HG03469 (cell line): Measurements from ENCODE around the gene ATP8B1.
A peak's percentile ranks its signal among the peaks of the same experiment; 100 is the strongest.

Experiments used
- ATAC-seq: cut with Tn5 transposase; IDR thresholded peaks from one replicate; pipeline ENCODE4 v1.9.1; 2021; ENCODE audit warnings: mild to moderate bottlenecking, moderate library complexity, moderate number of reproducible peaks; ENCODE audit not compliant: unreplicated experiment

Gene ATP8B1

DNA sequence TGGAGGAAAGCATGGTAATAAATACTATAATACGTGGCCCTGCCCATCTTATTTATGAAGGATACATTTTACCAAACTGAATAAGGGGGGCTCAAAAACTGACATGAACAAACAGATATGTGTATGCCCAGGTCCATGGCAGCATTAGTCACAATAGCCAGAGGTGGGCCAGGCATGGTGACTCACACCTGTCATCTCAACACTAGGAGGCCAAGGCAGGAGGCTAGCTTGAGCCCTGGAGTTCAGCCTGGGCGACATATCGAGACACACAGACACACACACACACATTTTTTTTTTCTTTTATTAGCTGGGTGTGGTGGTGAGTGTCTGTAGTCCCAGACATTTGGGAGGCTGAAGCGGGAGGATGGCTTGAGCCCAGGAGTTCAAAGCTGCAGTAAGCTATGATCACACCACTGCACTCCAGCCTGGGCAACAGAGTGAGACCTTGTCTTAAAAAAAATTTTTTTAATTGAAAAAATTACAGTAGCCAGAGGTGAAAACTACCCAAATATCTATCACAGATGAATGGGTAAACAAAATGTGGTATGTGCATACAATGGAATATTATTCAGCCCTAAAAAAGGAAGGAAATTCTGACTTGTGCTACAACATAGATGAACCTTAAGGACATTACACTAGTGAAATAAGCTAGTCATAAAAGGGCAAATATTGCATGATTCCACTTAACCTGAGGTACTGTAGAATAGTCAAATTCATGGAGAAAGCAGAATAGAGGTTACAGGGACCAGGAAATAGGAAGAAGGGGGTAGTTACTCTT is 8.0 kb downstream of the ATP8B1 start:
- ATAC-seq, result no peak

GRCh38 chr18:57793302-57793986 is 9.7 kb downstream of the ATP8B1 start:
- ATAC-seq, result no peak

GRCh38 chr18:57792631-57793301 is 10.3 kb downstream of the ATP8B1 start:
- ATAC-seq, result no peak

DNA sequence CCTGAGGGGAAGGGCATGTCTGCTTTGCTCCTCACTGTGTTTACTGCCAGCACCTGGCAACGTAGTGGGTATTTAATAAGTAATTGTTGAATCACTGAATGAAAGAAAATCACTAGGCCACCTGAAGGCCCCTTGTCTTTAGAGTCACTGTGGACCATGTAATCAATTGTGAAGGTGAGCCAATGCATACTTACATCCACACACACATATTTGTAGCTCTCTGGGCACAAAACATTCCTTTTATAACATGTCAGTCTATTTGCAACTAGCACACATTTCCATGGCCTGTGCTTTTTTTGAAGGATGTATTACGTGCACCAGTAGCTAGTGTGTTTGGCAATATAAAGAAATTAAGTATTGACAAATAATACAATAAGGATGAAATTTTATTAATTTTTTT is 11.2 kb downstream of the ATP8B1 start:
- no peak for ATAC-seq

GRCh38 chr18:57791192-57791591 is 11.9 kb downstream of the ATP8B1 start:
- no peak for ATAC-seq

DNA sequence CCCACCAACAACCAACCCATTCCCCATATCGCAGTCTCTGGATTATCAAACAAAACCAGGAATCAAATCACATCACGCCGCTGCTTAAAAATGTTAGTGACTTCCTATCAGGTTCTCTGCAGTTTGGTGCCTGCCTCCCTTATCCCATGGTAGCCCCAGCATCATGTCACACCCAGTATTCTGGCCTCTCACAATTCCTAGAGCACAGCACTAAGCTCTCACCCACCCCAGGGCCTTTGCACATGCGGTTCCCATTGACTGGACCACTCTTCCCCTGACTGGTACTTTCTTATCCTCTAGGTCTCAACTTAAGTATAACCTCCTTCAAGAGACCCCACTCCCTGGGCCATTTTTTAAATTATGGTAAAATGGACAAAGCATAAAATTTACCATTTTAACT is 12.8 kb downstream of the ATP8B1 start:
- no peak for ATAC-seq

DNA sequence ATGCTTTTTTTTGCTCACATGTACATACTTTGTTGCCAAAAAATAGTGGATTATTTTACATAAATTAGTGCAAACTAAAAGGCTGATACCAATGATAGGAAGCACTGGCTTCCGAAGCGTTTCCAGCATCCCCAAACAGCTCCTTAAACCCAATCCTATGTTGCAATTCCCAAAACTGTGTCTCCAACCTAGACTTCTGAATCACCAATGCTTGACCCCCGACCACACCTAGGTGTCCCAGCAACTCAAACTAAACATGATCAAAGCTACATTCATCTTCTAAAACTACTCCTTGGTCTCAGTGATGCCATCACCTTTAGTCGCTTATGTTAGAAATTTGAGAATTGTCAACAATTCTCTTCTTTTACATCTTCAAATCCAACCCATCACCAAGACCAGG is 13.4 kb downstream of the ATP8B1 start:
- ATAC-seq, result no peak

DNA sequence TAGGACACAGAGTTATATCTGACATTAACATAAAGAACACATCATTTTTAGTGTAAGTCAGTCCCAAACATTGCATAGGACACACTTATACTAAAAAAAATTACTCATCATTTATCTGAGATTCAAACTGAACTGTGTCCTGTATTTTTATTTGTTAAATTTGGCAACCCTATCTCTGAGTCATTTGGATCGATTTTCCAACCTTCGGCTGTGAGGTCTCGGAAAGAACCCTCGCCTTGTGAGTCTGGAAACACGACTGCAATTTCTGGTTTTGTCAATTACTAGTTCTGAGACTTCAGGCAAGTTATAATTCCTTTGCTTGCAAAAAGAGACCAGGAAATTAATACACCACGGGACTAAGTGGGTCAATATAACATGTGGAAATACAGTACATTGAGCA is 14.0 kb downstream of the ATP8B1 start:
- no peak for ATAC-seq

DNA sequence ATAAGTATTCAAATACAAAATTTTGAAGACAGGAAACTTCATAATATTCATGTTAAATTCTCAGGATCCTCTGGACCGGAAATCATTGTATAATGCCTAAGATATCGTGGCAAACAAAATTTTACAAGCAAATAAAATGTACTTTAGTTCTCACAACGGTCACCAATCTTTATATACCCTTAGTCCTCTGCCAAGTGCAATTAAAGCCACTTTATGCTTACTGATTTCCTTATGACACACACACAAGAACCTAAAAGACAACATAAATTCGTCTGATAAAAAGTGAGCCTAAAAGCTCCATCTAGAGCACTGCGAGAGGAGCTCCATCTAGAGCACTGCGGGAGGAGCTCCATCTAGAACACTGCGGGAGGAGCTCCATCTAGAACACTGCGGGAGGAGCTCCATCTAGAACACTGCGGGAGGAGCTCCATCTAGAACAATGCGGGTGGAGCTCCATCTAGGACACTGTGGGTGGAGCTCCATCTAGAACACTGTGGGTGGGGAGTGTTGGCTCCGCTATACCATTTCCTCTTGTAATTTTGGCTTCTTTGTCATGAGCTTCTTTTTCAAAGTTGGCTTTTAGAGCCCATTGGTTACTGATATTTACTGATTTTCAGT is 15.9 kb downstream of the ATP8B1 start:
- no peak for ATAC-seq

GRCh38 chr18:57785751-57786437 is 17.2 kb downstream of the ATP8B1 start:
- no peak for ATAC-seq

GRCh38 chr18:57784801-57785114 is 18.4 kb downstream of the ATP8B1 start:
- ATAC-seq, result no peak

- no peak for ATAC-seq
Observed at GRCh38 chr18:57784034-57784800, 18.9 kb downstream of the ATP8B1 start.

DNA sequence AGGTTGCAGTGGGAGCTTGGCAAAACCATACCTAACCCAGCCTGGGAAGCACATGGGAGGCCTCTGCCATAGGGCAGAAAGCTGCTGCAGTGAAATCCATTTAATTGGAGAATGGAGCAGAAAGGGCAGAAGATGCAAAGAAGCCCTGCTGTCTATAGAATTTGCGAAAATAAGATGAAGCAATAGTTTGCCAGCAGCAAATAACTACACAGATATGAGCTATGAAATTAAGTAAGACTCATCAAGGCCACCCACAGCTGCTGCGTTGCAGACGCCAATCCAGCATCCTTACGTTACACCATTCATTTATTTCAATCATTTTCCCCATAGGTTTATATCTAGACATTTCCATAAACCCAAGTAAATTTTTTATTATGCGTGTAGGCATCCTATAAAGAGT is 21.1 kb downstream of the ATP8B1 start:
- no peak for ATAC-seq

GRCh38 chr18:57780706-57781347 is 22.3 kb downstream of the ATP8B1 start:
- peak; percentile 48 for ATAC-seq

DNA sequence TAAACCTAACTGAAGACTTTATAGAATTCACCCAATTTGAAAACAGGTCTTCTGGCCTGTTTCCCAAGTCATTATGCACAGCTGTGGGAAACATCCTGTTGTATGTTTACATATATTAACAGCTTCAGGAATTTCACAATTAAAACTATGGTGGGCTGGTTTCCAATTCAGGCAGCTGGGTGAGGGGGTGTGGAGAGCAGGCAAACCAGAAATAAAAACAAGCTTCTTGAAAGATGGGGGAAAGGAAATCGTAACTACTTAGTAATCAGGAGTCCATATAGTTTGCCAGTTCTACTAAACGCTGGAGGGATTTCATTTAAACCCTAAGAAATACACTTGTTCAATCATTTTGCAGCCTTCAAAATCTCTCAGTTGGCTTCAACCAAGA is 22.8 kb downstream of the ATP8B1 start:
- no peak for ATAC-seq

GRCh38 chr18:57776767-57777166 is 26.3 kb downstream of the ATP8B1 start:
- no peak for ATAC-seq

DNA sequence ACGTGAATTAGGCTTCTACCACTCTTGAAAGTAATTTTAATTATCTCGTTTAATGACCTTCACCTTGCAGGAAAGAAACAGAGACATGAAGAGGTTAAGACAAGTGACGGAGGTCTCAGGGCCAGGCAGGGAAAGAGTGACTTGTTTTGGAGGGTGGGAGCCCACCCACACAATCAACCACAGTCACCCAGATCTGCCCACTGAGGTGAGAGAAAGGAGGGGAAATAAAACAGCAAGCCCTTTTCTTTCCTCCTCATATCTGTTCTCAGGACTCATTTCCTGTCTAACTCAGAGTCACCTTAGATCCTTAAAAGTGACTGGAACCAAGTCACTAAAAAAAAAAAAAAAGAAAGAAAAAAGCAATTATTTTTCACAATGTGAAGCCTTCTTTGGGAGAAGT is 26.8 kb downstream of the ATP8B1 start:
- no peak for ATAC-seq

GRCh38 chr18:57775937-57776336 is 27.2 kb downstream of the ATP8B1 start:
- no peak for ATAC-seq

DNA sequence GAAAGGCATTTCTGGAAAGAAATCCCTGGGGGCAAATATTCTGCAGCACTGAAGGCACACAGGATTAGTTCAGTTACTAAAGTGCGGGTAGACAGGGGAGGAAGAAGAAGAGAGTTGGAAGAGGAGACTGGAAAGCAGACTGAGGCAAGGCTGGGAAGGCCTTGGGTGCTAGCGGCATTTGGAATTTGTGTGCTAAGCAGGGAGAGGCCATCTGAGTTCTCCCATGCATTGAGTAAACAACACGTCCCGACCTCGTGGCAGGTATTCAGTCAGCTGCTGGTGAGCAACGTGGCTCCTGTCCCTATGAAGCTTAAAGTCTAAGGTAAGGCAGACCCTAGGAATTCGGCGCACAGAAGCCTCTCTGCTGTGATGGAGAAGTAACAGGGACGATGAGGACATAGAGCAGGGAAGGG is 30.7 kb downstream of the ATP8B1 start:
- ATAC-seq, result no peak

DNA sequence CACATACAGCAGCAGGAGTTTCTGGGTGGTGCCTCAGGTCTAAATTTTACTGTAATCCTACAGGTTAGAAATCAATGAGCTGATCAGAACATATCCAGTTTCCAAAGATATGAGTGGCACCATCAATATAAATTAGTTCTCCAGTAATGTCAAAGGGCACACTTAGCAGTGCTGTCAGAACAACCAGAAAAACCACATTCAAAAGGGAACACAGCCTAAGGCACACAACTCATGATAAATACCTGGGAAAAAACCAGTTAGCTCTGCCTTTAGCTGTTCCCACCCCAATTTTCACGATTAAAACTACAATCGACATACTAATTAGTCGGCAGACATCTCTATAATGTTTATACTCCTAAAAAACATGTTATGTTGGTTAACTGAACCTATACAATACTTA is 31.5 kb downstream of the ATP8B1 start:
- ATAC-seq, result no peak
